ENCODE results near the gene SLC38A8.

SLC38A8 gene

GRCh38 chr16:84071121-84071520 is 28.5 kb upstream of the SLC38A8 start:
- no peak for TF ChIP-seq CTCF (IDR thresholded peaks at IDR 0.05; ENCODE audit: control insufficient read depth, insufficient read depth, low read depth, low read length, missing control alignments)
- no peak for DNase-seq (ENCODE audit: low read depth)
- H3K4me3 ChIP-seq (ENCODE audit: control insufficient read depth, low read depth, low read length) = no peak overlapping the region

- DNase-seq (ENCODE audit: low read depth) = no peak
- no peak for TF ChIP-seq CTCF (IDR thresholded peaks at IDR 0.05; ENCODE audit: control insufficient read depth, insufficient read depth, low read depth, low read length, missing control alignments)
- H3K4me3 ChIP-seq (ENCODE audit: control insufficient read depth, low read depth, low read length) = no peak overlapping the region
These were observed 26.9 kb upstream of the SLC38A8 start for GRCh38 chr16:84069540-84069939.

GRCh38 chr16:84068783-84069462 is 26.3 kb upstream of the SLC38A8 start:
- H3K4me3 ChIP-seq (ENCODE audit: control insufficient read depth, low read depth, low read length) = no peak overlapping the region
- TF ChIP-seq CTCF (IDR thresholded peaks at IDR 0.05; ENCODE audit: control insufficient read depth, insufficient read depth, low read depth, low read length, missing control alignments) = no peak
- no peak for DNase-seq (ENCODE audit: low read depth)

- DNase-seq (ENCODE audit: low read depth) = no peak
- no peak for TF ChIP-seq CTCF (IDR thresholded peaks at IDR 0.05; ENCODE audit: control insufficient read depth, insufficient read depth, low read depth, low read length, missing control alignments)
- no peak overlapping the region for H3K4me3 ChIP-seq (ENCODE audit: control insufficient read depth, low read depth, low read length)
These were observed 25.4 kb upstream of the SLC38A8 start for GRCh38 chr16:84068041-84068440.

GRCh38 chr16:84067640-84068039 is 25.0 kb upstream of the SLC38A8 start:
- no peak for DNase-seq (ENCODE audit: low read depth)
- H3K4me3 ChIP-seq (ENCODE audit: control insufficient read depth, low read depth, low read length) = no peak overlapping the region
- TF ChIP-seq CTCF (IDR thresholded peaks at IDR 0.05; ENCODE audit: control insufficient read depth, insufficient read depth, low read depth, low read length, missing control alignments) = no peak

GRCh38 chr16:84065536-84066132 is 23.0 kb upstream of the SLC38A8 start:
- DNase-seq (ENCODE audit: low read depth) = peak; percentile 14
- TF ChIP-seq CTCF (IDR thresholded peaks at IDR 0.05; ENCODE audit: control insufficient read depth, insufficient read depth, low read depth, low read length, missing control alignments) = peak; percentile 79

More at GRCh38 chr16:84065536-84066132, 23.0 kb upstream of the SLC38A8 start:
- no peak overlapping the region for H3K4me3 ChIP-seq (ENCODE audit: control insufficient read depth, low read depth, low read length)
